SK-N-MC (cell line): Measurements from ENCODE around the gene RAET1G.
"Not testable (repeated sequence)": the region's sequence is repeated elsewhere in the genome, so short reads cannot be mapped to it uniquely, and the experiment has no call there.

Source experiments
- DNase-seq: peaks from one replicate; pipeline ENCODE4 v3.0.0-alpha.2; 2011; ENCODE audit warnings: low read depth, low spot score
- H3K27ac ChIP-seq: fragments of 200-600 bp; sonication (generic); 2 replicates; pipeline ENCODE4 v1.5.1; 2016; ENCODE audit warnings: mixed run types
- H3K36me3 ChIP-seq: fragments of 200-600 bp; sonication (generic); 2 replicates; pipeline ENCODE4 v1.6.1; 2017; ENCODE audit warnings: antibody characterized with exemption, low read length, mixed read lengths; ENCODE audit not compliant: insufficient read depth
- H3K4me3 ChIP-seq: fragments of 200-600 bp; sonication (generic); 2 replicates; pipeline ENCODE4 v1.5.1; 2016
- H3K9ac ChIP-seq: fragments of 200-600 bp; sonication (generic); 2 replicates; pipeline ENCODE4 v1.8.0; 2017; ENCODE audit warnings: mixed run types, mixed read lengths; ENCODE audit not compliant: insufficient read length
- H3K9me3 ChIP-seq: fragments of 200-600 bp; sonication (generic); 2 replicates; pipeline ENCODE4 v1.6.1; 2017; ENCODE audit warnings: low read depth, mild to moderate bottlenecking, antibody characterized with exemption, low read length, moderate library complexity, mixed read lengths
- EZH2 ChIP-seq: fragments of 200-600 bp; sonication (generic); IDR thresholded peaks from one replicate; pipeline ENCODE4 v1.6.1; 2017; ENCODE audit warnings: antibody characterized with exemption
- FOXP2 ChIP-seq: optimal IDR thresholded peaks from 2 replicates; pipeline ENCODE3; 2011; ENCODE audit warnings: mild to moderate bottlenecking, moderate library complexity; ENCODE audit not compliant: insufficient read depth; ENCODE audit errors: extremely low read length, control extremely low read depth
- POLR2AphosphoS5 ChIP-seq: IDR thresholded peaks from 2 replicates; pipeline ENCODE4 v1.6.1; 2012; ENCODE audit warnings: mild to moderate bottlenecking, low read depth, low read length, borderline replicate concordance

The RAET1G gene

DNA sequence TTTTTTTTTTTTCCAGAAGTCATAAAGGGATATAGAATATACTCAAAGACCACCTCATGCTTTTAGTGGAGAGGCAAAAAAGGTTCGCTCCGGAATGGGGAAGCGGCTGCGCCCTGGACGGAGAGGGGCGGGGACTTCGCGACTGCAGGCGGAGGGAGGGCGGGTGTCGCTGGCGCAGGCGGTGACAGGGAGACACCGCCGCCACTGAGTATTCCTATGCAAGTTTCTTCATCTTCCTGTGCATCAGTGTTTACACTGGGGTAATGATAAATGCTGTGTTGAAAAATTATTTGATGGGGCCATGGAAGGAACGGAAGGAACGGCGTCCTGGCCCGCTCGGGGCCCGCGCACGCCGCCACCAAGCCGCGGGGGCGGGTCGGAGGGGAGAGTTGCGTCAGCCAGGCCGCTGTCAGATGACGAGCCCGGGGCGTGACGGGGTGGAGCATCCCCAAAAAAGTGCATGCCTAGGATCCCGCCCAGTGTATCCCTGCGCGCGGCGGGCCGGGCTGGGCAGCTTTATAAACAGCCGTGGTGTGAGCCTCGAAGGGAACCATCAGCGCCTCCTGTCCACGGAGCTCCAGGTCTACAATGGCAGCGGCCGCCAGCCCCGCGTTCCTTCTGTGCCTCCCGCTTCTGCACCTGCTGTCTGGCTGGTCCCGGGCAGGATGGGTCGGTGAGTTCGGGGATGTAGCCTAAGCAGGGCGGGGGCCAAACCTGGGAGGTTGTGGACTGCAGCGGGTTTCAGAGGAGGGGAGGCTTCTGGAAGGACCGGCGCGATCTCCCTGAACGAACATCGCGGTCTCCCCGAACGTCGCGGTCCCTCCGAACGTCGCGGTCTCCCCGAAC, 40.8 kb upstream of the RAET1G start, which contains the start of gene ULBP1:
Gene ULBP1 (plus strand): TSS at position 482 of the 846 bp plus-strand sequence. CDS start 107 bp downstream, at position 589.
- H3K4me3 ChIP-seq = peak within 1 kb of the TSS; percentile 86
- H3K9me3 ChIP-seq = no peaks in the 10 kb centered on the region
- H3K9ac ChIP-seq = peak within 1 kb of the TSS; percentile 78
- H3K36me3 ChIP-seq = no peaks in the 10 kb centered on the region
- DNase-seq = peak; percentile 44
- TF ChIP-seq FOXP2 (no peak), POLR2AphosphoS5 (peak; percentile 74)
- H3K27ac ChIP-seq = peak within 1 kb of the TSS; percentile 72

DNA sequence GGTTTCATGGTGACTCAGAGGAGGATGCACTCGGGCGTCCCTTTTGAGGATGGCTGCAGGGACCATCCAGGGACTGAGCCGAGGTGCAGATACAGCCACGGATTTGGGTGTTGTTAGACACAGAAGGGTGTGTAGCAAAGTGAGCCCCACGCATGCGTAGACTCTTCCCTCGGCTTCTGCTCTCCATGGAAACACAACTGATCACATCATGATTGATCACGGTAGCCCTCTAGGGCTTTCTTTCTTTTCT, 40.2 kb upstream of the RAET1G start:
- no peak for DNase-seq
- H3K36me3 ChIP-seq = no peaks in the 10 kb centered on the region
- no peak for TF ChIP-seq EZH2
- TF ChIP-seq FOXP2 = no peak
- no peak for TF ChIP-seq POLR2AphosphoS5
- H3K4me3 ChIP-seq = peak overlapping the region; percentile 86
- H3K9ac ChIP-seq = peak overlapping the region; percentile 78
- peak overlapping the region; percentile 72; the same call in 1 of the 2 replicates for H3K27ac ChIP-seq
- H3K9me3 ChIP-seq = no peaks in the 10 kb centered on the region

DNA sequence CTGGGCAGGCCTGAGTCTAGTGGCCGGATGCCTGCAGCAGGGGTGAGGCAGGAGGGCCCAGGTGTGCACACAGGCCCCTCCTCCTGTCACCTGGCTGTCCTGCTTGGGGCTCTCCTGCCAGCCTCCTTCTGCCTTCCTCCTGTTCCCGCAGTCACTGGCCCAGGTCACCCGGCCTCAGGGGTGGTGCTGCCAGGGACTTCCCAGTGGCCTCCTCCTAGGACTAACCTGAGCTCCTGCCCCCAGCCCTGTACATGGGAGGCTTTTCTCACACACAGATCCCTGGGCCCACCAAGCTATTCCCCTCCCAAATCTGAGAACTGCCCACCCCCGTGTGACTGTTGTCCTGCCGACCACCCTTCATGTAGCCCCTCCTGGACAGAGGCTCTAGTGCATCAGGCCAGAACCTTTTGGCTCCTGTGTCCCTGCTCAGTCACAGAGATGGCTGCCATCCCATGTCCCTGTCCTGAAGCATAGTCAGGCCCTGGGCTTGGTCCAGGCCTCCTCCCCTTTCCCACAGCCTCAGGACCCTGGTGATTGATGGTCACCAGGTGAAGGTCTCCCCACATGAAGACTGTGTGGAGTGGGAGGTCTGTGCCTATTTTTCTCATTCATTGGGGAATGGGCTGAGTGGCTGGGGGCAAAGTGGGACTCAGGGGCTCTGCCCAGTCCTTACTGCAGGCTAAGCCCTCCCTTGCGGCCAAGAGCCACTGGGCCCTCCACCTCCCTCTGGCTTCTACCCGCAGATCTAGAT, 39.7 kb upstream of the RAET1G start:
- DNase-seq = no peak
- Histone ChIP-seq H3K36me3 (no peaks in the 10 kb centered on the region), H3K9me3 (no peaks in the 10 kb centered on the region), H3K27ac (no peak overlapping the region), H3K9ac (peak overlapping the region; percentile 78), H3K4me3 (peak overlapping the region; percentile 86)
- TF ChIP-seq EZH2 (no peak), FOXP2 (no peak), POLR2AphosphoS5 (no peak)

DNA sequence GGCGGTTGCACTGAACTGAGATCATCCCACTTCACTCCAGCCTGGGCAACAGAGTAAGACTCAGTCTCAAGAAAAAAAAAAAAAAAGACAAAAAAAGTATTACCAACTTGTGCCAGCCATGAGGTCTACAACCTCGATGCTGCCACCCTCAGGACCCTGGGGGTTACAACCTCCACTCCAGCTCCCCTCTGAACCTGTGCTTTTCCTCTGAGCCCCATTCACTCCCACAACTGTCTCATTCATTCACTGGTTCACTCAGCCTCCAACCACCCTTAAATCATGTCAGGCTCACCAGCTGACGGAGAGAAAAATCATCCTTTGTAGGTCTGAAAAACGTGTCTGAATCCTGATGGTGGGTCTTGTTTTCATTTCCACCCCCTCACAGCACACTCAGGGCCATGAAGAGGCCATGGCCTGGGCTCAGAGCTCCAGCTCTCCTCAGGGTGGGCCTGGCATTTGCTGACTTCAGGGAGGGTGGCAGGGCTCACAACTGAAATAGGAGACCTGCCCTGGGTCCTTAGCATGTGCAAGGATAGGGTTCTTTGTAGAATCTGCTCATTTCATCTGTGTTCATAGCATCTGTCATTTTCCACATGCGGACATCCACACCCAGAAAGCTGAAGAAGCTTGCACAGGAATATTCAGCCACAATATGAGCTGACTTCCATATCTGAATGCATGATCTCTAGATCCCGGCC, 39.0 kb upstream of the RAET1G start:
- no peaks in the 10 kb centered on the region for H3K36me3 ChIP-seq
- no peak overlapping the region for H3K4me3 ChIP-seq
- no peak overlapping the region for H3K27ac ChIP-seq
- H3K9ac ChIP-seq = no peak overlapping the region
- DNase-seq = no peak
- TF ChIP-seq POLR2AphosphoS5 = no peak
- TF ChIP-seq EZH2 = no peak
- TF ChIP-seq FOXP2 = no peak
- H3K9me3 ChIP-seq = no peaks in the 10 kb centered on the region

DNA sequence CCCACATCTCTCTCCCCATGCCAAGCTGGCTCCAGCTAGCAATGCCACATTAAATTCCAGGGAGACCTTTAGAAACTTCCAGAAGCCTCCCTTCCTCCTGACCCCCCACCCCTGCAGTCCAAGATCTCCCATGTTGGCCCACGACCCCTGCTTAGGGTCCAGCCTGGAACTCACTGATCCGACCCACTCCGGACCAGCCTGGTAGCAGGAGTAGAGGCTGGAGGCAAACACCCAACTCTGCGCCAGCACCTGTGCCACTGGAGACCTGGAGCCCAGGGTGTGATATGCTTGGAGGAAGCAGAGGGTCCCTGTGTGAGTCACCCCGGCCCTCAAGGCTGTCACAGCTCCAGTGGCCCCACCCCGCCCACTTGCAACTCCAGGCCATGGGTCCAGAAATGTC, 37.6 kb upstream of the RAET1G start:
- Histone ChIP-seq H3K9ac (no peak overlapping the region), H3K36me3 (no peaks in the 10 kb centered on the region), H3K4me3 (no peak overlapping the region), H3K27ac (no peak overlapping the region), H3K9me3 (no peaks in the 10 kb centered on the region)
- no peak for DNase-seq
- TF ChIP-seq EZH2 (no peak), POLR2AphosphoS5 (no peak), FOXP2 (no peak)

DNA sequence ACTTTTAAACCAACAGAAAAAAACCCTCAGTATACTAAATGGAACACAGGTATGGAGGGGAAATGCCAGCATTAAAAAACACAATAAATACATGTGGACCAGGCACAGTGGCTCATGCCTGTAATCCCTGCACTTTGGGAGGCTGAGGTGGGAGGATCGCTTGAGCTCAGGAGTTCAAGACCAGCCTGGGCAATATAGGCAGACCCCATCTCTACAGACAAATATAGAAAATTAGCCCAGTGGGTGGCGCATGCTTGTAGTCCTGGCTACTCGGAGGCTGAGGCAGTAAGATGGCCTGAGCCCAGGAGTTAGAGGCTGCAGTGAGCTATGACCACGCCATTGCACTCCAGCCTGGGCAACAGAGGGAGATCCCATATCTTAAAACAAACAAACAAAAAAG, 36.9 kb upstream of the RAET1G start:
- H3K27ac ChIP-seq, H3K9ac ChIP-seq, H3K36me3 ChIP-seq, H3K9me3 ChIP-seq, H3K4me3 ChIP-seq, DNase-seq: not testable (repeated sequence)

DNA sequence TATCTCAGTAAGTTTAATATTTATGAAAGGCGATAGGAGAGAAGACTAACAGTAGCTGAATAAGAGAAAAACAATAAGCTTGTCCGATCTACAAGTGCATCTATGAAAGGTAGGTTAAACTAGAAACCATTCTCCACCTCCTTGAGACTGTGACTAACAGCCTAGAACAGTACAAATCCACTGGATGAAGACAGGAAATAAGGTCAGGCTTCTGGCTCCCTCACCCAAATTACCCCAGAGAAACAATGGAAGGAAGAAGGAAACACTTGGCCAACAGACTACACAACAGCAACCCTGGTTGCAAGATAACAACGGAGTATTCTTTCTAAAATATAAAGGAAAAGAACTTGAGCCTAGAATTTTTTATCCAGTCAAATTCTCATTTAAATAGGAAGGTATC, 35.2 kb upstream of the RAET1G start:
- not testable (repeated sequence) for DNase-seq, H3K36me3 ChIP-seq, H3K27ac ChIP-seq, H3K4me3 ChIP-seq, H3K9ac ChIP-seq, H3K9me3 ChIP-seq

DNA sequence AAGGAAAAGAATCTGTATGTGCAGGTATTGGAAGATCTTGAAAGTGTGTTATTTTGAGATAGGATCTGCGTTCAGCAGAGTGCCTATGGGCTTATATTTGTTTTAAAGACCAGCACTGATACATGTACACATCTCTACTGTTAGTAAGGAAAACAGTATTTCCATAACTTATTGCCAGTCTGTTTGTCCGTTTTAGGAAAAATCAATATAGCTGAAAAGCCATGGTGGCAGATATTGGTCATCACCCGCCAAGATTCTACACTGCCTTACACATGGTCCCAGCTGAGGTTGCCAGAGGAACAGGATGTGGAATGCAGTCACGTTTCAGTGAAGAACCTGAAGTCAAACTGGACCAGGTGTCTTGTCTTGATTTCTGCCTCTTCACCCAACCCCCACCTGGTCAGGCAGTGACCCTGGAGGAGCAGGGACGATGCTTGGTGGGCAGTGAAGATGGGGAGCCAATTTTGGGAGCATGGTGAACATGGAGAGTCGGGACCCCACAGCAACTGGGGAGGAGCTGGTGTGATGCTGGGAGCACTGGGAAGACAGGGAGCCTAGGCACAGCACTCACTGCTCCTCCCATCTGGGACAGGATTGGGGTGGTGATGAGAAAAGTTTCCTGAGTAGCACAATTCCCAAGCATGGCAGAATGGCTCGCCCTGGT, 32.9 kb upstream of the RAET1G start:
- not testable (repeated sequence) for DNase-seq, H3K9ac ChIP-seq, H3K9me3 ChIP-seq, H3K4me3 ChIP-seq, H3K36me3 ChIP-seq, H3K27ac ChIP-seq

DNA sequence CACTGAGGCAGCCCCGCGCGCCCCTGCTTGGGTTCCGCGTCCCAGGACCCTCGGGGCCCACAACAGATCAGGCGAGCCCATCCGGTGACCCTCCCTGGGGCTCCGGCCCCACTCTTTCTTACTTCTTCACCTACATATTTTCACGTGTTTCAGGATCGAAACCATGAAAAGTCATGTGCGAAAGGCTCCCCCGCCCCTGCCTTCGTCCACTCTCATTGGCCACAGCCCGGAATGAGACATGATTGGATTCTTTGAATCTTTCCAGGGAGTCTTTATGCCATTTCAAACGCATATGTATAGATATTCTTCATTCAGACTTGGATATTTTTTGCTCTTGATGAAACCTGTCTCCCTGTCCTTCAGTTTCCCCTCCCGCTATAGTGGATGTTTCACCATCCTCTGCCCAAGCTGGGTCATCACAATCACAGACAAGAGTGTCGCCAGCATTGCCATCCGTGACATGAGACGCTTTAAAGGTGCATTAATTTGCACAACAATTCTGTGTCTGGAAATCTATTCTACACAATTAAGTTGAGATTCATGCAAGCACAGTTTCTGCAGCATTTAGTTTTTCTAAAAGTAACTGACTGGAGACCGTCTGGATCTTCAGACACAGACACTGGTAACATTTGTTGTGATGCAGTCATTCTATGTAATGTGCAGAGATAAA, 32.2 kb upstream of the RAET1G start:
- H3K4me3 ChIP-seq, H3K9me3 ChIP-seq, H3K9ac ChIP-seq, H3K27ac ChIP-seq, DNase-seq, H3K36me3 ChIP-seq: not testable (repeated sequence)

DNA sequence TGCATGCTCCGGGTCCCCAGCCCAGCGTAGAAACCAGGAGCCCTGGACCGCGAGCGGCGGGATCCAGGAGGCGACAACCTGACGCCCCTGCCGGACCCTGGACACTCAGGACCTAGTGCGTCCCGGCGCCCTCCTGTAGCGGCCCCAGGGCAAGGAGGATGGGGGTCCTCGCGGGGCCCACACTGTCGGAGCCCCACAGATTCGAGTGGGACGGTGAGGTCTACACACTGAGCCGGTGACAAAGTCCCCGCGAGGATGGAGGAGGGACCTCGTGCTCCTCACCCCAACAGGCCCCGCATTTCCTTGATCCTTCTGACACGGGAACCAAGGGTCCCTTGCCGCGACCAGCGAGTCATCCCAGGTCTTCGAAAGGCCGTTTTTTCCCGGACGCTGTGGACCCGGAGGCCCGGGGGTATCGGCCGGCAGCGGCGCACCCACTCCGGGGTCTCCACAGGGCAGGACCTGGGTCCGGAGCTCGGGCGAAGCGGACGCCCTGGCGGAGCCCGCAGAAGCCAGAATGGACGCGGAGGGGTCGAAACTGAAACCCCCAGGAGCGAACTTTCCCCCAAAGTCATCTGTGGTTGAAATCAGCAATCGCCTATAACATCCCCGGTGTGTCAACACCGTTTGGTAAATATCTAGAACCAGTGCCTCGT, 31.5 kb upstream of the RAET1G start:
- H3K4me3 ChIP-seq, H3K9ac ChIP-seq, H3K9me3 ChIP-seq, H3K27ac ChIP-seq, H3K36me3 ChIP-seq, DNase-seq: not testable (repeated sequence)

DNA sequence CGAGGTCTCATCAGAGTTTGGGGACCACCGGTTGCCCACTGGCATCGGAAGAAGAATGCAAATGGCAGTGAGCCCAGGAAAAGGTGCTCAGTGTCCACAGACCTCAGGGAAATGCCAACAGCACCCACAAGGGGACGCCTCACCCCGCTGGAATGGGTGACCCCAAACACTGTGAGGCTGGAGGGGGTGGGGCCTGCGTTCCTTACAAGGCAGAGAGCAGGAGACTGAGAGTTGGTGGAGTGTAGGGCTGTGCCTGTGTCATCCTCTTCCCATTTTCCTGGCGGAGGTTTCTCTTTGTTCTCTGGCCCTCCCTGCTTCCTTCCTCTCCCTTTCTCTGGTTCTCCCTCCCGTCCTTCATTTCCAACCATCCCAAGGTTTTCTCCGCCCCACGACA, 31.0 kb upstream of the RAET1G start:
- H3K9ac ChIP-seq, H3K27ac ChIP-seq, H3K36me3 ChIP-seq, DNase-seq, H3K4me3 ChIP-seq, H3K9me3 ChIP-seq: not testable (repeated sequence)
